Vagina (tissue), 2 donors: ENCODE data around the gene MROH9.

Experiments used
- POLR2A ChIP-seq, 2 donors: fragments of 450-650 bp; IDR thresholded peaks; one replicate each; pipeline ENCODE4 v1.6.1; 2017; ENCODE audit warnings: antibody characterized with exemption in 2 of 2, mild to moderate bottlenecking in 2 of 2, moderate library complexity in 2 of 2
- TF ChIP-seq, protein P1 (sequence below), 3 experiments: fragments of 450-650 bp in 2 of 3; fragments of 200-600 bp in 1 of 3; sonication (generic) in 1 of 3; IDR thresholded peaks; one replicate each; pipeline ENCODE4 v1.5.1; 2017 to 2019; ENCODE audit warnings: antibody characterized with exemption in 3 of 3, mild to moderate bottlenecking in 2 of 3, moderate library complexity in 2 of 3

DNA sequence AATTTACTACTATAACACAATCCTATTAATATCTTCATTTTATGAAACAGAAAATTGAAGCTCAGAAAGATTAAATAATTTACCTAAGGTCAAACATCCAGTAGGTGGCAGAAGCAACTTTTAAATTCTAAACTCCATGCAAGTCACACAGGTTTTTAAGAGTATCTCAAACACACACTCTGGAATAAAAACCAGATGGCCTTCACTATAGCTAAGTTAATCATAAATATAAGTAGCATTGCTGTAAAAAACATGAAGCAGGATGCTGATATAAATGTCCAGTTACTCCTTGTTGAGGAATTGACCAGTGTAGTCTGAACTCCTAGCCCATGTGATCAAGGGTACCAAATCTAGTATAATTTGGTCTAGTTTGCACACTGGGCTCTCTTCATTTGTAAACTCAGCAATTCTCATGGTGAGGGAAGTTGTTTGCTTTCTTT is 146.0 kb downstream of the MROH9 start:
- no peak for TF ChIP-seq POLR2A (IDR thresholded peaks at IDR 0.05)
- TF ChIP-seq, protein P1, sequence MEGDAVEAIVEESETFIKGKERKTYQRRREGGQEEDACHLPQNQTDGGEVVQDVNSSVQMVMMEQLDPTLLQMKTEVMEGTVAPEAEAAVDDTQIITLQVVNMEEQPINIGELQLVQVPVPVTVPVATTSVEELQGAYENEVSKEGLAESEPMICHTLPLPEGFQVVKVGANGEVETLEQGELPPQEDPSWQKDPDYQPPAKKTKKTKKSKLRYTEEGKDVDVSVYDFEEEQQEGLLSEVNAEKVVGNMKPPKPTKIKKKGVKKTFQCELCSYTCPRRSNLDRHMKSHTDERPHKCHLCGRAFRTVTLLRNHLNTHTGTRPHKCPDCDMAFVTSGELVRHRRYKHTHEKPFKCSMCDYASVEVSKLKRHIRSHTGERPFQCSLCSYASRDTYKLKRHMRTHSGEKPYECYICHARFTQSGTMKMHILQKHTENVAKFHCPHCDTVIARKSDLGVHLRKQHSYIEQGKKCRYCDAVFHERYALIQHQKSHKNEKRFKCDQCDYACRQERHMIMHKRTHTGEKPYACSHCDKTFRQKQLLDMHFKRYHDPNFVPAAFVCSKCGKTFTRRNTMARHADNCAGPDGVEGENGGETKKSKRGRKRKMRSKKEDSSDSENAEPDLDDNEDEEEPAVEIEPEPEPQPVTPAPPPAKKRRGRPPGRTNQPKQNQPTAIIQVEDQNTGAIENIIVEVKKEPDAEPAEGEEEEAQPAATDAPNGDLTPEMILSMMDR (IDR thresholded peaks at IDR 0.05), result peak; percentile 13 to 49 (median 43)
